ENCODE measurements around the gene LRP2.

LRP2 gene

GRCh38 chr2:169164311-169164710 is 198.0 kb downstream of the LRP2 start:
- in situ Hi-C loops (cut with HindIII; ENCODE audit: low sequenced_read_pairs), result no loop called here
- no peak for DNase-seq (ENCODE audit: low read depth)
- no peak overlapping the region for H3K4me3 ChIP-seq (ENCODE audit: low read depth, low read length)
- TF ChIP-seq CTCF (IDR thresholded peaks at IDR 0.05; ENCODE audit: low read depth, low read length, missing control alignments), result no peak

- in situ Hi-C loops (cut with HindIII; ENCODE audit: low sequenced_read_pairs), result no loop called here
- no peak for DNase-seq (ENCODE audit: low read depth)
- H3K4me3 ChIP-seq (ENCODE audit: low read depth, low read length), result no peak overlapping the region
- TF ChIP-seq CTCF (IDR thresholded peaks at IDR 0.05; ENCODE audit: low read depth, low read length, missing control alignments), result no peak
These were observed 199.7 kb downstream of the LRP2 start for GRCh38 chr2:169162613-169163012.

- in situ Hi-C loops (cut with HindIII; ENCODE audit: low sequenced_read_pairs), result no loop called here
- TF ChIP-seq CTCF (IDR thresholded peaks at IDR 0.05; ENCODE audit: low read depth, low read length, missing control alignments), result no peak
- no peak for DNase-seq (ENCODE audit: low read depth)
- no peak overlapping the region for H3K4me3 ChIP-seq (ENCODE audit: low read depth, low read length)
These were observed 201.3 kb downstream of the LRP2 start for GRCh38 chr2:169160926-169161481.

GRCh38 chr2:169159686-169160085 is 202.6 kb downstream of the LRP2 start:
- no peak overlapping the region for H3K4me3 ChIP-seq (ENCODE audit: low read depth, low read length)
- no peak for DNase-seq (ENCODE audit: low read depth)
- in situ Hi-C loops (cut with HindIII; ENCODE audit: low sequenced_read_pairs), result loop anchor here (5.0 kb wide), 1 partner anchor 53 kb away; no protein-coding TSS in a partner anchor
- no peak for TF ChIP-seq CTCF (IDR thresholded peaks at IDR 0.05; ENCODE audit: low read depth, low read length, missing control alignments)

- H3K4me3 ChIP-seq (ENCODE audit: low read depth, low read length), result no peak overlapping the region
- in situ Hi-C loops (cut with HindIII; ENCODE audit: low sequenced_read_pairs), result loop anchor here (5.0 kb wide), 1 partner anchor 53 kb away; no protein-coding TSS in a partner anchor
- no peak for DNase-seq (ENCODE audit: low read depth)
- no peak for TF ChIP-seq CTCF (IDR thresholded peaks at IDR 0.05; ENCODE audit: low read depth, low read length, missing control alignments)
These were observed 203.5 kb downstream of the LRP2 start for GRCh38 chr2:169158874-169159273.

GRCh38 chr2:169146220-169146619 is 216.1 kb downstream of the LRP2 start:
- DNase-seq (ENCODE audit: low read depth), result no peak
- no peak for TF ChIP-seq CTCF (IDR thresholded peaks at IDR 0.05; ENCODE audit: low read depth, low read length, missing control alignments)
- in situ Hi-C loops (cut with HindIII; ENCODE audit: low sequenced_read_pairs), result no loop called here
- H3K4me3 ChIP-seq (ENCODE audit: low read depth, low read length), result no peak overlapping the region

Measured in astrocyte of the cerebellum (primary cell).